Gastroesophageal sphincter (tissue), 4 donors: ENCODE measurements around the gene OR4D9. TPM values are rescaled to one million over a fixed set of nuclear protein-coding genes. Genes with fewer than 3 reads are reported as not detected.

Source experiments
- ATAC-seq: fragments of 150-250 bp; one replicate; pipeline ENCODE4 v1.9.1; 2016; ENCODE audit warnings: mild to moderate bottlenecking, moderate library complexity
- H3K27ac ChIP-seq, 4 donors: fragments of 200-600 bp; sonication (generic) in 3 of 4; 1 replicate in 3 of 4; 2 replicates in 1 of 4; pipeline ENCODE4 v1.5.1; 2016 to 2019
- H3K27me3 ChIP-seq: fragments of 200-600 bp; sonication (generic); one replicate; pipeline ENCODE4 v1.5.1; 2019
- H3K36me3 ChIP-seq, 2 donors: fragments of 200-600 bp; sonication (generic); one replicate each; pipeline ENCODE4 v1.5.1; 2019; ENCODE audit warnings: control low read depth in 1 of 2
- H3K4me1 ChIP-seq, 3 donors: fragments of 200-600 bp; sonication (generic); 1 replicate in 2 of 3; 2 replicates in 1 of 3; pipeline ENCODE4 v1.5.1; 2016 to 2019; ENCODE audit warnings: control low read depth in 2 of 3
- H3K4me3 ChIP-seq, 2 donors: fragments of 200-600 bp; sonication (generic); one replicate each; pipeline ENCODE4 v1.5.1; 2019; ENCODE audit warnings: mild to moderate bottlenecking in 1 of 2, moderate library complexity in 1 of 2
- H3K9me3 ChIP-seq, 3 donors: fragments of 200-600 bp; sonication (generic); one replicate each; pipeline ENCODE4 v1.5.1; 2017 to 2019; ENCODE audit warnings: control low read depth in 2 of 3
- CTCF ChIP-seq, 4 experiments: fragments of 200-600 bp in 2 of 4; fragments of 450-650 bp in 2 of 4; sonication (generic) in 1 of 4; IDR thresholded peaks; one replicate each; pipeline ENCODE4 v1.5.1; 2017 to 2019; ENCODE audit warnings: antibody characterized with exemption in 4 of 4, mild to moderate bottlenecking in 2 of 4, moderate library complexity in 2 of 4
- EP300 ChIP-seq: sonication (generic); formaldehyde crosslinking; IDR thresholded peaks from one replicate; pipeline ENCODE4 v1.6.1; 2017; ENCODE audit warnings: antibody characterized with exemption, mild to moderate bottlenecking
- POLR2A ChIP-seq, 2 donors: fragments of 450-650 bp; IDR thresholded peaks; one replicate each; pipeline ENCODE4 v1.6.1; 2017; ENCODE audit warnings: antibody characterized with exemption in 2 of 2, mild to moderate bottlenecking in 2 of 2, moderate library complexity in 1 of 2
- POLR2AphosphoS5 ChIP-seq: sonication (generic); formaldehyde crosslinking; IDR thresholded peaks from one replicate; pipeline ENCODE4 v1.6.1; 2017; ENCODE audit warnings: antibody characterized with exemption
- WGBS, 2 donors: methylation state at CpG; one replicate each; pipeline ENCODE4 v1.1.5; 2018; ENCODE audit warnings: low coverage in 1 of 2; 5-methylcytosine and 5-hydroxymethylcytosine counted together
- total RNA-seq, 4 donors: library from RNA; depleted of rRNA; stranded (reverse); fragments of >200 nt; gene quantifications; one replicate each; pipeline ENCODE4 v1.1.0, GENCODE V29; 2016

Gene OR4D9
- total RNA-seq, 4 donors from 2014 or later: not detected

DNA sequence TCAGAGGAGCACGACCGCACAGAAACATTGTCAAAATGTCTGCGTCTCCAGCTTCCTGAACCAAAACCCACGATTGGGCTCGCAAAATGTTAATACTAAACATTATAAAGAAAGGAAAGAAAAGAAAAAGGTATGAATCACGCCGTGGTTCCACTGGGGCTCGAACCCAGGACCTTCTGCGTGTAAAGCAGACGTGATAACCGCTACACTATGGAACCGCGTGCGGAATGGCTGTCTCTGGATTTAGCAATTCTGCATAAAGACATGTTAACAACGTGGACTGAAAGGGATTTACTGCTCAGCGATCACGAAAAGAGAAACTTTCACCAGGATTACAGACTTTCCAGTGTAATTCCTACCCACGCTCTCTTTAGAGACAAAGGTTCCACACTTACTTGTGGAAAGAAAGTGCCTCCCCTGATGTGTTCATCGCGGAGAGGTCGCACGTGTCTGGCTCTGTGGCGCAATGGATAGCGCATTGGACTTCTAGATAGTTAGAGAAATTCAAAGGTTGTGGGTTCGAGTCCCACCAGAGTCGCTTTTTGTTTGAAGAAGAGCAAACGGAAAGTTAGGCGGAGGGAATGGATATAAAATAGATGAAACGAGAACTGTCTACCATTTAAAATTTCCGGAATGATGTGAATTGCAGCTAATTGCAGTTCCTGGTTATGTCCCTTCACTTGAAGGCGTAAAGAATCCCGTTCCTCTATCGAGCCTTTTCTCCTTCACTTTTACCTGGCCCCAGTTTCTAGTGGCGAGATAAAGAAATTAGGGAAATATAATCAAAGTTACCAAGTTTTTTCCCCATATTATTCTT, 39.7 kb downstream of the OR4D9 start:
- TF ChIP-seq POLR2AphosphoS5 (peak; percentile 30), EP300 (no peak), POLR2A (IDR thresholded peaks at IDR 0.05) (no peak), CTCF (IDR thresholded peaks at IDR 0.05) (no peak)
- H3K36me3 ChIP-seq: no peaks in the 10 kb centered on the region
- peak overlapping the region; percentile 29 to 57 for H3K4me3 ChIP-seq
- peak; percentile 76 for ATAC-seq
- H3K27ac ChIP-seq: peak overlapping the region; percentile 79 to 87 (median 84)
- H3K27me3 ChIP-seq: no peaks in the 10 kb centered on the region
- H3K9me3 ChIP-seq: no peaks in the 10 kb centered on the region
- peaks cover 0 to 33% (median 0%) of the 10 kb centered on the region in 3 donors for H3K4me1 ChIP-seq
- WGBS, 2 donors: 0 to 3% methylated on average over 33 to 34 of the region's 34 CpGs

DNA sequence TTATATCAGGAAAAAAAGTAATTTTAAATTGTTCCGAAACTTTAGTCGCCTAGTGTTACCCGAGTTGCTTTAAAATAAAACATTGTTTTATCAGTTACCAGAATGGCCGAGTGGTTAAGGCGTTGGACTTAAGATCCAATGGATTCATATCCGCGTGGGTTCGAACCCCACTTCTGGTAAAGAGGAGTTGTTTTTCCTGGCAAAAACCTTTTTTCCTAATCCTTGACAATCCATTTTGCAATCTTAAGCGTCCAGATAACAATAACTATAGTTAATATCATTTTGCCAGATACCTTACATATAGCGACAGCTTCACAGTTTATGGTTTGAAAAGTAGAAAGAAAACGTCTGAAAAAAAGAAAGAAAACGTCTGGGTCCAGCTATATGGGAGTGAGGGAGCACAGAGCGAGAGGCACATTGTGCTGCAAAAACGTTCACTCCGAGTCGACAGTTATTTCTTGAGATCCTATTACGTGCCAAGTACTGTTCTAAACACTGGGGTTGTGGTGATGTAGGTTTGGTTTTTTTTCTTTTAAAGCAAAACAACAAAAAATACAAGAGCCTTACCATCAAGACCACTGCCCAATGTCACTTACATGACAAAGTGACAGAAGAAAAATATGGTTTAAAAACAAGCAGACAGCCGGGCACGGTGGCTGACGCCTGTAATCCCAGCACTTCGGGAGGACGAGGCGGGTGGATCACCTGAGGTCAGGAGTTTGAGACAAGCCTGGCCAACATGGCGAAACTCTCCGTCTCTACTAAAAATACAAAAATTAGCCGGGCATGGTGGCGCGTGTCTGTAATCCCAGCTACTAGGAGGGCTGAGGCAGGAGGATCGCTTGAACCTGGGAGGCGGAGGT, 40.6 kb downstream of the OR4D9 start:
- no peak for TF ChIP-seq POLR2A (IDR thresholded peaks at IDR 0.05)
- TF ChIP-seq EP300: no peak
- TF ChIP-seq POLR2AphosphoS5: no peak
- no peak for TF ChIP-seq CTCF (IDR thresholded peaks at IDR 0.05)
- peak; percentile 37 for ATAC-seq
- Histone ChIP-seq H3K4me3 (peak overlapping the region; percentile 29 to 57), H3K36me3 (no peaks in the 10 kb centered on the region), H3K4me1 (peaks cover 0 to 41% (median 0%) of the 10 kb centered on the region in 3 donors), H3K27me3 (no peaks in the 10 kb centered on the region), H3K27ac (peak overlapping the region; percentile 79 to 87 (median 84)), H3K9me3 (no peaks in the 10 kb centered on the region)
- 12 to 15% methylated on average over 25 to 27 of the region's 30 CpGs for whole genome bisulfite sequencing, 2 donors

GRCh38 chr11:59552844-59553243, 41.5 kb downstream of the OR4D9 start:
- TF ChIP-seq CTCF (IDR thresholded peaks at IDR 0.05): no peak
- TF ChIP-seq EP300: no peak
- no peak for TF ChIP-seq POLR2A (IDR thresholded peaks at IDR 0.05)
- no peak for TF ChIP-seq POLR2AphosphoS5
- Histone ChIP-seq H3K27ac (peak overlapping the region in 2 of 4 donors; percentile 28 to 82), H3K36me3 (no peaks in the 10 kb centered on the region), H3K4me3 (no peak overlapping the region), H3K27me3 (no peaks in the 10 kb centered on the region), H3K4me1 (peaks cover 0 to 51% (median 0%) of the 10 kb centered on the region in 3 donors), H3K9me3 (no peaks in the 10 kb centered on the region)
- ATAC-seq: no peak
- WGBS, 2 donors: 56 to 60% methylated on average over 1 to 2 of the region's 2 CpGs

GRCh38 chr11:59553323-59553722, 42.0 kb downstream of the OR4D9 start:
- Histone ChIP-seq H3K36me3 (no peaks in the 10 kb centered on the region), H3K9me3 (no peaks in the 10 kb centered on the region), H3K4me3 (no peak overlapping the region), H3K4me1 (peaks cover 0 to 53% (median 0%) of the 10 kb centered on the region in 3 donors), H3K27me3 (no peaks in the 10 kb centered on the region), H3K27ac (peak overlapping the region in 1 of 4 donors; percentile 82)
- TF ChIP-seq POLR2A (IDR thresholded peaks at IDR 0.05) (no peak), EP300 (no peak), CTCF (IDR thresholded peaks at IDR 0.05) (no peak), POLR2AphosphoS5 (no peak)
- no peak for ATAC-seq
- 99 to 100% methylated on average over 3 to 14 of the region's 21 CpGs for WGBS, 2 donors
